Kidney epithelial cell (primary cell): Measurements from ENCODE around the gene LIPJ. TPM values are rescaled to one million over a fixed set of nuclear protein-coding genes. Genes with fewer than 3 reads are reported as not detected.
A peak's percentile ranks its signal among the peaks of the same experiment; 100 is the strongest.

ENCODE experiments used
- DNase-seq: peaks from one replicate; pipeline ENCODE4 v3.0.0-alpha.2; 2010; ENCODE audit warnings: low read depth
- H3K27me3 ChIP-seq: 2 replicates; pipeline ENCODE4 v1.6.0; 2011; ENCODE audit warnings: low read length; ENCODE audit not compliant: control insufficient read depth, insufficient read depth
- H3K36me3 ChIP-seq: 2 replicates; pipeline ENCODE4 v1.5.1; 2011; ENCODE audit warnings: low read length; ENCODE audit not compliant: control insufficient read depth, insufficient read depth
- H3K4me3 ChIP-seq: 2 replicates; pipeline ENCODE4 v1.5.1; 2011; ENCODE audit warnings: low read depth, mild to moderate bottlenecking, control low read depth, low read length
- CTCF ChIP-seq: IDR thresholded peaks from 2 replicates; pipeline ENCODE4 v1.5.1; 2011; ENCODE audit warnings: mild to moderate bottlenecking, moderate library complexity, low read length, control low read depth, inconsistent platforms; ENCODE audit not compliant: insufficient read depth, poor library complexity, severe bottlenecking
- total RNA-seq: library from RNA; depleted of rRNA; stranded (reverse); fragments of >200 nt; gene quantifications from 2 replicates; pipeline ENCODE4 v1.2.3, GENCODE V29; 2015

The LIPJ gene
- total RNA-seq, 1 donor from 2014 or later = 0.08 TPM

GRCh38 chr10:88553116-88553752 lies 33.3 kb upstream of the LIPJ start:
- no peaks in the 10 kb centered on the region for H3K27me3 ChIP-seq
- no peaks in the 10 kb centered on the region for H3K36me3 ChIP-seq
- peak; percentile 84 for TF ChIP-seq CTCF
- DNase-seq = peak; percentile 28
- no peak overlapping the region for H3K4me3 ChIP-seq

- Histone ChIP-seq H3K27me3 (no peaks in the 10 kb centered on the region), H3K4me3 (no peak overlapping the region), H3K36me3 (no peaks in the 10 kb centered on the region)
- TF ChIP-seq CTCF = no peak
- no peak for DNase-seq
These were observed 31.2 kb upstream of the LIPJ start for GRCh38 chr10:88555190-88555908.

GRCh38 chr10:88557256-88557655 lies 29.3 kb upstream of the LIPJ start:
- Histone ChIP-seq H3K4me3 (no peak overlapping the region), H3K36me3 (no peaks in the 10 kb centered on the region), H3K27me3 (no peaks in the 10 kb centered on the region)
- no peak for TF ChIP-seq CTCF
- no peak for DNase-seq

- no peak for TF ChIP-seq CTCF
- H3K36me3 ChIP-seq = no peaks in the 10 kb centered on the region
- no peak overlapping the region for H3K4me3 ChIP-seq
- no peaks in the 10 kb centered on the region for H3K27me3 ChIP-seq
- DNase-seq = no peak
These were observed 28.9 kb upstream of the LIPJ start for GRCh38 chr10:88557658-88558057.

- no peak for DNase-seq
- no peak for TF ChIP-seq CTCF
- Histone ChIP-seq H3K36me3 (no peaks in the 10 kb centered on the region), H3K27me3 (no peaks in the 10 kb centered on the region), H3K4me3 (no peak overlapping the region)
These were observed 24.4 kb upstream of the LIPJ start for GRCh38 chr10:88562152-88562551.
